Astrocyte (in vitro differentiated cells and primary cell): ENCODE results near the gene ANKRD11. TPM values are rescaled to one million over a fixed set of nuclear protein-coding genes. Genes with fewer than 3 reads are reported as not detected.
A peak's percentile ranks its signal among the peaks of the same experiment; 100 is the strongest.

Experiments
- DNase-seq: peaks from one replicate; pipeline ENCODE4 v3.0.0-alpha.2; 2010; ENCODE audit warnings: low read depth
- FAIRE-seq: peaks from 2 replicates; lab custom pipeline; 2011; peaks lifted over from hg19 to GRCh38; lab: Jason Lieb, UNC
- H2AFZ ChIP-seq: 2 replicates; pipeline ENCODE4 v1.6.0; 2012; ENCODE audit warnings: low read depth, low read length, inconsistent platforms
- H3K27ac ChIP-seq: 2 replicates; pipeline ENCODE4 v1.5.1; 2011; ENCODE audit warnings: low read depth, low read length, inconsistent platforms
- H3K27me3 ChIP-seq: 2 replicates; pipeline ENCODE4 v1.6.0; 2011; ENCODE audit warnings: low read length, inconsistent platforms; ENCODE audit not compliant: insufficient read depth
- H3K36me3 ChIP-seq: 2 replicates; pipeline ENCODE4 v1.5.1; 2011; ENCODE audit warnings: low read length, inconsistent platforms; ENCODE audit not compliant: insufficient read depth
- H3K4me1 ChIP-seq: 2 replicates; pipeline ENCODE4 v1.5.1; 2011; ENCODE audit warnings: low read length, inconsistent platforms; ENCODE audit not compliant: insufficient read depth
- H3K4me2 ChIP-seq: 2 replicates; pipeline ENCODE4 v1.6.0; 2012; ENCODE audit warnings: low read length, inconsistent platforms
- H3K4me3 ChIP-seq: 2 replicates; pipeline ENCODE4 v1.5.1; 2011; ENCODE audit warnings: low read depth, mild to moderate bottlenecking, low read length, inconsistent platforms; ENCODE audit not compliant: insufficient read depth
- H3K79me2 ChIP-seq: 2 replicates; pipeline ENCODE4 v1.6.0; 2012; ENCODE audit warnings: mild to moderate bottlenecking, low read length, inconsistent platforms; ENCODE audit not compliant: insufficient read depth
- H3K9ac ChIP-seq: 2 replicates; pipeline ENCODE4 v1.6.0; 2012; ENCODE audit warnings: mild to moderate bottlenecking, low read length, inconsistent platforms
- H3K9me3 ChIP-seq: 2 replicates; pipeline ENCODE4 v1.5.1; 2012; ENCODE audit warnings: low read depth, mild to moderate bottlenecking, low read length, inconsistent platforms; ENCODE audit not compliant: insufficient read depth
- H4K20me1 ChIP-seq: 2 replicates; pipeline ENCODE4 v1.6.0; 2012; ENCODE audit warnings: low read length, inconsistent platforms; ENCODE audit not compliant: insufficient read depth
- H3K27ac Mint-ChIP-seq: one replicate; pipeline ENCODE4 v1.8.0; 2021; ENCODE audit warnings: mild to moderate bottlenecking, mixed read lengths; ENCODE audit not compliant: unreplicated experiment
- H3K27me3 Mint-ChIP-seq: one replicate; pipeline ENCODE4 v1.8.0; 2021; ENCODE audit warnings: low read depth, mixed read lengths; ENCODE audit not compliant: unreplicated experiment
- H3K36me3 Mint-ChIP-seq: one replicate; pipeline ENCODE4 v1.8.0; 2021; ENCODE audit warnings: low read depth, mixed read lengths; ENCODE audit not compliant: unreplicated experiment
- H3K4me1 Mint-ChIP-seq: one replicate; pipeline ENCODE4 v1.8.0; 2021; ENCODE audit warnings: low read depth, mixed read lengths; ENCODE audit not compliant: unreplicated experiment
- H3K4me3 Mint-ChIP-seq: one replicate; pipeline ENCODE4 v1.8.0; 2021; ENCODE audit warnings: mild to moderate bottlenecking, moderate library complexity, mixed read lengths; ENCODE audit not compliant: unreplicated experiment
- H3K9me3 Mint-ChIP-seq: one replicate; pipeline ENCODE4 v1.8.0; 2021; ENCODE audit warnings: mild to moderate bottlenecking, mixed read lengths; ENCODE audit not compliant: unreplicated experiment
- EZH2 ChIP-seq: IDR thresholded peaks from 2 replicates; pipeline ENCODE4 v1.6.1; 2012; ENCODE audit warnings: mild to moderate bottlenecking, low read length, inconsistent platforms; ENCODE audit not compliant: insufficient read depth
- total RNA-seq: library from RNA; stranded (reverse); gene quantifications from 2 replicates; pipeline ENCODE4 v1.2.1, GENCODE V29; 2021
- TF ChIP-seq, protein P1 (sequence below): IDR thresholded peaks from 2 replicates; pipeline ENCODE4 v1.5.1; 2011; ENCODE audit warnings: low read depth, mild to moderate bottlenecking, inconsistent platforms, low read length, moderate library complexity; ENCODE audit not compliant: insufficient read depth

The ANKRD11 gene
- total RNA-seq, 1 donor from 2014 or later: 213 TPM

DNA sequence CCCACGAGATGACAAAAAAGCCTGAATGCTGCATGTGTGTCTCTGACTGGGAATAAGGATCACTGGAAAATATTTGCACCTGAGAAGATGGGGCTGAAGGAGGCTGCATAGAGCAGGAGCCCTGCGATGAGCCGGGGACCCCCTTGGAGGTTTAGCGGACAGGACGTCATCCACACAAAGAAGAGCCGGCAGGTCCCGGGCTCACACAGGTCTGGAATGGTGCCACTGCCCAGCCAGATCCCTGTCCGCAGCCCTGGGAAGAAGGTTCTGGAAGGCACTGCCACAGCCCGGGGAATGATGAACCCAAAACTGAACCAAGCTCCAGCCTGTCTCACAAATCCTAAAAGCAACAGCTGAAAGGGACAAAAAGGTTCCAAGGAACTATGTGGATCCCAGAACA lies 101.8 kb downstream of the ANKRD11 start:
- peaks cover 89% of the 10 kb centered on the region for H4K20me1 ChIP-seq
- no peaks in the 10 kb centered on the region for H3K27me3 ChIP-seq
- H3K27ac ChIP-seq: no peak overlapping the region
- H3K36me3 ChIP-seq: peaks cover 3% of the 10 kb centered on the region
- Mint-ChIP-seq H3K9me3 (no peaks in the 10 kb centered on the region), H3K27ac (no peak overlapping the region), H3K4me1 (peaks cover 15% of the 10 kb centered on the region), H3K27me3 (no peaks in the 10 kb centered on the region), H3K36me3 (peaks cover 8% of the 10 kb centered on the region), H3K4me3 (no peak overlapping the region)
- no peak for TF ChIP-seq EZH2
- TF ChIP-seq, protein P1, sequence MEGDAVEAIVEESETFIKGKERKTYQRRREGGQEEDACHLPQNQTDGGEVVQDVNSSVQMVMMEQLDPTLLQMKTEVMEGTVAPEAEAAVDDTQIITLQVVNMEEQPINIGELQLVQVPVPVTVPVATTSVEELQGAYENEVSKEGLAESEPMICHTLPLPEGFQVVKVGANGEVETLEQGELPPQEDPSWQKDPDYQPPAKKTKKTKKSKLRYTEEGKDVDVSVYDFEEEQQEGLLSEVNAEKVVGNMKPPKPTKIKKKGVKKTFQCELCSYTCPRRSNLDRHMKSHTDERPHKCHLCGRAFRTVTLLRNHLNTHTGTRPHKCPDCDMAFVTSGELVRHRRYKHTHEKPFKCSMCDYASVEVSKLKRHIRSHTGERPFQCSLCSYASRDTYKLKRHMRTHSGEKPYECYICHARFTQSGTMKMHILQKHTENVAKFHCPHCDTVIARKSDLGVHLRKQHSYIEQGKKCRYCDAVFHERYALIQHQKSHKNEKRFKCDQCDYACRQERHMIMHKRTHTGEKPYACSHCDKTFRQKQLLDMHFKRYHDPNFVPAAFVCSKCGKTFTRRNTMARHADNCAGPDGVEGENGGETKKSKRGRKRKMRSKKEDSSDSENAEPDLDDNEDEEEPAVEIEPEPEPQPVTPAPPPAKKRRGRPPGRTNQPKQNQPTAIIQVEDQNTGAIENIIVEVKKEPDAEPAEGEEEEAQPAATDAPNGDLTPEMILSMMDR: no peak
- H3K9ac ChIP-seq: no peak overlapping the region
- DNase-seq (no peak), FAIRE-seq (no peak)
- peaks cover 3% of the 10 kb centered on the region for H3K4me1 ChIP-seq
- no peak overlapping the region for H3K4me2 ChIP-seq
- no peak overlapping the region for H3K4me3 ChIP-seq
- no peaks in the 10 kb centered on the region for H3K9me3 ChIP-seq
- no peak overlapping the region for H2AFZ ChIP-seq
- peaks cover 93% of the 10 kb centered on the region for H3K79me2 ChIP-seq

DNA sequence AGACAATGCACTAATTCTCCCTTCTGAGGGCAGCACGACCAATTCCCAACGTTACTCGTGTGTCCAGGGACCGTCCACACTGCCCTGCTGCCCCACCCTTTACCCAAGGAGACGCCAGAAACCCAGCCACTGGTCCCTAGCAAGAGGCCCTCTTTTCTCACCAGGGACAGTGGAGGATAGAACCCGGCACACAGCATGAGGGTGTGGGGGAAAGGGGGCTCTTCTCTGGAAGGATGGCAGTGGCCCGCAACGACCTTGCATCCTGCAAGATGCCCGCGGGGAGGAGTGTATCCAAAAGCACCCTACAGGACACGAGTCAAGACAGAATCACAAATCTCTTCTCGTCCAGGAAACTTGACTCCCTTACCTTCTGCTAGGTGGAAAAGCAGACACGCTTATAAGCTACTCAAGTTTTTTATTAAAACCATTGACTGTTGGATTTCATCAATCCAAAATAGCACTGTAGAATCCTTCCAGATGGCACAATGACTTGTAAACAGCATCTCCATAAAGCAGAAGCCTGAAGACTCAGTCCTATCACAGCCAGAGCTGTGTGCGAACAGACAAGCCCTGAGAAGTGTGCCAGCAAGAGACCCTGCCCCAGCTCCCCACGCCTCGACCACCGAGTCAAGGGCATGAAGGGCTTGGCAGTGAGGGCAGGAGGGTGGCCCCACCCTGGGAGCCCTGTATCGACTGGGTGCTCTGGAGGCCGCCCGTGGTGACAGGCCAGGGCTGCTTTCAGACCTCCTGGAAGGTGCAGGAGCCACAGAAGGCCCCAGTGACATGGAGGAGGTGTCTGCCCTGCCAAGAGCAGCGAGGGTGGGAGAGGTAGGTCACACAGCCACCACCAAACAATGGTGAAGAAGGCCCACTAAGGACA lies 103.8 kb downstream of the ANKRD11 start:
- Mint-ChIP-seq H3K36me3 (peaks cover 8% of the 10 kb centered on the region), H3K9me3 (no peaks in the 10 kb centered on the region), H3K4me3 (no peak overlapping the region), H3K27ac (peak overlapping the region; percentile 47), H3K27me3 (no peaks in the 10 kb centered on the region), H3K4me1 (peaks cover 26% of the 10 kb centered on the region)
- DNase-seq (no peak), FAIRE-seq (no peak)
- H3K27ac ChIP-seq: no peak overlapping the region
- H3K36me3 ChIP-seq: no peaks in the 10 kb centered on the region
- no peak overlapping the region for H3K4me2 ChIP-seq
- peaks cover 96% of the 10 kb centered on the region for H3K79me2 ChIP-seq
- H2AFZ ChIP-seq: no peak overlapping the region
- H3K4me3 ChIP-seq: no peak overlapping the region
- H3K9me3 ChIP-seq: no peaks in the 10 kb centered on the region
- TF ChIP-seq, protein P1: no peak
- no peak for TF ChIP-seq EZH2
- peaks cover 13% of the 10 kb centered on the region for H3K4me1 ChIP-seq
- H3K9ac ChIP-seq: no peak overlapping the region
- no peaks in the 10 kb centered on the region for H3K27me3 ChIP-seq
- peaks cover 91% of the 10 kb centered on the region for H4K20me1 ChIP-seq

DNA sequence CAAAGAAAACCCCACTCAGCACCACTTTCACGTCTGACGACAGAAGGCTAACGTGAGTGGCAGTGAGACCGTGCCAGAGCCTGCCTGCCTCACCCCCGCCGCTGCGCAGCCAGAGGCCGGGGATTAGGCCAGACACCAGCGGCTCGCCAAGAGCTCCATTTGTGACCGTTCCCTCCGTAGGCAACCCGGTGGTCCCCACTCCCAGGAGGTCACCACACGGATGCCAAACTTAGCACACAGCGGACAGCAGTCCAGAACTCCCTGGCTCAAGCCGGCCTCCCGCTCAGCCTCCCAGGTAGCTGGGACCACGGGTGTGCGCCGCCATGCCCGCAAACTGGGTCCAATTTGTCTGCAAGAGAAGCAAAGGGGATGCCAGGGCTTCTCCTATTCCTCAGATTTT lies 104.6 kb downstream of the ANKRD11 start:
- FAIRE-seq: no peak
- no peak overlapping the region for H3K27ac Mint-ChIP-seq

More for the DNA sequence above, 104.6 kb downstream of the ANKRD11 start:
- Histone ChIP-seq H3K9me3 (no peaks in the 10 kb centered on the region), H3K27me3 (no peaks in the 10 kb centered on the region), H3K4me1 (peaks cover 13% of the 10 kb centered on the region), H3K27ac (no peak overlapping the region), H3K4me2 (no peak overlapping the region), H3K4me3 (no peak overlapping the region), H3K9ac (no peak overlapping the region), H3K36me3 (no peaks in the 10 kb centered on the region), H4K20me1 (peaks cover 93% of the 10 kb centered on the region), H3K79me2 (peaks cover 97% of the 10 kb centered on the region), H2AFZ (no peak overlapping the region)
- Mint-ChIP-seq H3K4me1 (peaks cover 28% of the 10 kb centered on the region), H3K9me3 (no peaks in the 10 kb centered on the region), H3K4me3 (no peak overlapping the region), H3K27me3 (no peaks in the 10 kb centered on the region), H3K36me3 (peaks cover 7% of the 10 kb centered on the region)
- no peak for DNase-seq
- TF ChIP-seq EZH2: no peak
- TF ChIP-seq, protein P1: no peak
